Activated CD8-positive, alpha-beta T cell treated with anti-CD3 and anti-CD28 coated beads, Interleukin-2, amount 10 ng/mL, durations not matched to agents 7 days and 5 days (primary cell): ENCODE data around the gene MYCL. TPM values are rescaled to one million over a fixed set of nuclear protein-coding genes. Genes with fewer than 3 reads are reported as not detected.
"Not testable (repeated sequence)": the region's sequence is repeated elsewhere in the genome, so short reads cannot be mapped to it uniquely, and the experiment has no call there.

Experiments
- ATAC-seq: fragments of 150-1000 bp; cut with Tn5 transposase; one replicate; pipeline ENCODE4 v1.10.0; 2021; ENCODE audit warnings: moderate library complexity
- CTCF ChIA-PET: fragments of 350-600 bp; sonication (Branson Sonifier 250); formaldehyde crosslinking; loops from one replicate; lab custom pipeline; 2021; ENCODE audit warnings: antibody characterized with exemption; lab: Charles Lee
- POLR2A ChIA-PET: fragments of 350-600 bp; sonication (Branson Sonifier 250); formaldehyde crosslinking; loops from one replicate; lab custom pipeline; 2021; ENCODE audit warnings: antibody characterized with exemption; lab: Charles Lee
- DNase-seq: peaks from one replicate; pipeline ENCODE4 v3.0.0-alpha.2; 2020
- H3K27ac Mint-ChIP-seq: one replicate; pipeline ENCODE4 v1.8.0; 2021; ENCODE audit warnings: mild to moderate bottlenecking, mixed read lengths
- H3K27me3 Mint-ChIP-seq: one replicate; pipeline ENCODE4 v1.8.0; 2021; ENCODE audit warnings: low read depth, mixed read lengths
- H3K36me3 Mint-ChIP-seq: one replicate; pipeline ENCODE4 v1.8.0; 2021; ENCODE audit warnings: low read depth, mixed read lengths
- H3K4me1 Mint-ChIP-seq: one replicate; pipeline ENCODE4 v1.8.0; 2021; ENCODE audit warnings: low read depth, mixed read lengths
- H3K4me3 Mint-ChIP-seq: one replicate; pipeline ENCODE4 v1.8.0; 2021; ENCODE audit warnings: mild to moderate bottlenecking, mixed read lengths
- H3K9me3 Mint-ChIP-seq: one replicate; pipeline ENCODE4 v1.8.0; 2022; ENCODE audit warnings: mixed read lengths; ENCODE audit not compliant: insufficient read depth
- total RNA-seq, 2 experiments: library from RNA; stranded (reverse); gene quantifications; one replicate each; pipeline ENCODE4 v1.2.3, GENCODE V29; 2021

The MYCL gene
- total RNA-seq, 2 experiments from 2014 or later = not detected

- H3K36me3 Mint-ChIP-seq = no peaks in the 10 kb centered on the region
- no peaks in the 10 kb centered on the region for H3K4me1 Mint-ChIP-seq
- CTCF ChIA-PET = interaction anchor here (0.7 to 1.6 kb wide), 5 partner anchors 13 to 117 kb away, joined by 3 to 7 read pairs (median 4); partner anchors contain the start of genes MFSD2A and MYCL
- no peaks in the 10 kb centered on the region for H3K27me3 Mint-ChIP-seq
- no peaks in the 10 kb centered on the region for H3K9me3 Mint-ChIP-seq
- H3K4me3 Mint-ChIP-seq = no peak overlapping the region
- ATAC-seq (no peak), DNase-seq (no peak)
- H3K27ac Mint-ChIP-seq = no peak overlapping the region
- POLR2A ChIA-PET = no interaction called here
Observed at GRCh38 chr1:39915499-39916129, 13.9 kb upstream of the MYCL start.

GRCh38 chr1:39913136-39913535 is 11.4 kb upstream of the MYCL start:
- H3K4me3 Mint-ChIP-seq, H3K4me1 Mint-ChIP-seq, DNase-seq, POLR2A ChIA-PET, H3K27me3 Mint-ChIP-seq, CTCF ChIA-PET, H3K9me3 Mint-ChIP-seq, H3K27ac Mint-ChIP-seq, ATAC-seq, H3K36me3 Mint-ChIP-seq: not testable (repeated sequence)

DNA sequence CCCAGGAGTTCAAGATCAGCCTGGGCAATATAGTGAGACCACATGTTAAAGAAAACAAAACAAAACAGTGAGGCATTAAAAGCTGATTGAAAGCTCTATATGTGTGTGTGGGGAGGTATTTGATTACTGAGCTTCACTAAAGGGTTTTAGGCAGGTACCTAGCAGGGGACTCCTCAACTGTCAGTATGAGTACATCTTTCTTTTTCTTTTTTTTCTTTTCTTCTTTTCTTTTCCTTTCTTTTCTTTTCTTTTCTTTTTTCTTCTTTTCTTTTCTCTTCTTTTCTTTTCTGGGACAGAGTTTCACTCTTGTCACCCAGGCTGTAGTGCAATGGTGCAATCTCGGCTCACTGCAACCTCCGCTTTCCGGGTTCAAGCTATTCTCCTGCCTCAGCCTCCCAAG is 8.5 kb upstream of the MYCL start:
- H3K4me3 Mint-ChIP-seq = no peak overlapping the region
- no peak for DNase-seq
- H3K4me1 Mint-ChIP-seq = no peaks in the 10 kb centered on the region
- H3K27me3 Mint-ChIP-seq = peaks cover 18% of the 10 kb centered on the region
- H3K27ac Mint-ChIP-seq = no peak overlapping the region
- no peaks in the 10 kb centered on the region for H3K36me3 Mint-ChIP-seq
- H3K9me3 Mint-ChIP-seq = peaks cover 13% of the 10 kb centered on the region
- ChIA-PET CTCF (interaction anchor here (1.1 to 1.4 kb wide), 2 partner anchors 9 to 122 kb away, joined by 4 to 5 read pairs; no protein-coding TSS in a partner anchor), POLR2A (no interaction called here)
- ATAC-seq = no peak

DNA sequence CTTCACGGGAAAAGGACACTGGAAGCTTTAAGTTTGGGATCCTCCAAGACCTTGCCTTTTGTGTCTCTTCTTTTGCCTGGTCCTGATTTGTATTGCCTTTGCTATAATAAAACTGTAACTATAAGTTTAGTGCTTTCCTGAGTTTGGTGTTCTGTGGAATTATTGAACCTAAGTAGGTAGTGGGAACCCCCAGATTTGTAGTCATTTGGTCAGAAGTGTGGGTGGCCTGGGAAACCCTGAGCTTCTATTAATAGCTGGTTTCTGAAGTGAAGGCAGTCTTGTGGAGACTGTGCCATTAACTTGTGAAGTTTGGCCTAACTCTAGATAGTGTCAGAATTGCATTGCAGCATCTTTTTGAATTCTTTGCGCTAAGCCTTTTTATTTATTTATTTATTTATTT is 6.8 kb upstream of the MYCL start:
- Mint-ChIP-seq H3K4me1 (no peaks in the 10 kb centered on the region), H3K36me3 (no peaks in the 10 kb centered on the region), H3K27me3 (peaks cover 21% of the 10 kb centered on the region), H3K4me3 (no peak overlapping the region), H3K9me3 (peaks cover 13% of the 10 kb centered on the region), H3K27ac (no peak overlapping the region)
- no peak for ATAC-seq
- POLR2A ChIA-PET = no interaction called here
- DNase-seq = no peak
- CTCF ChIA-PET = interaction anchor here (1.0 to 1.8 kb wide), 5 partner anchors 9 to 124 kb away, joined by 3 to 11 read pairs (median 3); no protein-coding TSS in a partner anchor

DNA sequence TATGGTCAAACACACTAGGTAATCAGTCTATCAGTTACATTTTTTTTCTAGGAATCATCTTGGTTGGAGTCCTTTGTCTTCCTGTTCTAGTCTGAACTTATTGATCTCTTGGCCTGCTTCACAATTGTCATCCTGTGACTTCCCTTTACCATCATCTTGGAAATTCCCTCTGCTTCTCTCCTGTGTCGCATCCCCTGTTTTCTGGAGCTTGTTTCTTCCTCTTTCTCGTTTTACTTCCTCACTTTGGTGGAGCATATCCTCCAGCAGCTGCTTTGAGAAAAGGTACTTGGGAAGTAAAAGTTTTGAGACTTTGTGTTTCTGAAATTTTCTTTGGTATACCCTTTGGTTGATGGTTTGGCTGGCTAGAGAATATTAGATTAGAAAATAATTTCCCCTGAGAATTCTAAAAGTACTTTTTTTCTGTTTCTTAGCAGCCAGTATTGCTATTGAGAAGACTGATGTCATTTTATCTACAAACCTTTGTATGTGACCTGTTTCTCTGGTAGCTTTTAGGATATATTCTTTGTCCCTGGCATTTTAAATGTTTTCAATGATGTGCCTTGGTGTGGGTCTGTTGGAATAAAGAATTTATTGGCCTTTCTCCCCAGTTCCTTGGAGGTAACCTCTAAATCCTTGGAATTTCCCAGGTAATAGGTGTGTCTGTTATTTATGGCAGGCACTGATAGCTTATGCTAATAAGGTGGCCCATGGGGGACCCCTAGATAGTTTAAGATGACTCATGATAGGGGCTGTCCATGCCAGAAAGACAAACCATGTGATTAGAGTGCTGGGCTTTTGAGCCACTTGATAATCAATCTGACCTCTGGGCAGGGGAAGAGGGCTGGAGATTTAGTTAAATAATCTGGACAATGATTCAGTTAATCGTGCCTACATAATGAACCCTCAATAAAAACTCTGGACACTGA is 6.1 kb upstream of the MYCL start:
- peaks cover 28% of the 10 kb centered on the region for H3K27me3 Mint-ChIP-seq
- no peak overlapping the region for H3K4me3 Mint-ChIP-seq
- CTCF ChIA-PET = interaction anchor here (1.0 to 1.8 kb wide), 6 partner anchors 10 to 125 kb away, joined by 3 to 11 read pairs (median 3); no protein-coding TSS in a partner anchor
- ATAC-seq = no peak
- H3K36me3 Mint-ChIP-seq = no peaks in the 10 kb centered on the region
- H3K9me3 Mint-ChIP-seq = peaks cover 13% of the 10 kb centered on the region
- DNase-seq = no peak
- POLR2A ChIA-PET = no interaction called here
- no peak overlapping the region for H3K27ac Mint-ChIP-seq
- no peaks in the 10 kb centered on the region for H3K4me1 Mint-ChIP-seq

GRCh38 chr1:39905172-39905571 is 3.5 kb upstream of the MYCL start:
- H3K4me1 Mint-ChIP-seq = peaks cover 6% of the 10 kb centered on the region
- H3K36me3 Mint-ChIP-seq = no peaks in the 10 kb centered on the region
- DNase-seq (no peak), ATAC-seq (no peak)
- no peak overlapping the region for H3K27ac Mint-ChIP-seq
- CTCF ChIA-PET = interaction anchor here (1.4 kb wide), 1 partner anchor 14 kb away, joined by 4 read pairs; no protein-coding TSS in a partner anchor
- POLR2A ChIA-PET = interaction anchor here (0.5 kb wide), 1 partner anchor 210 kb away, joined by 3 read pairs; no protein-coding TSS in a partner anchor
- peaks cover 37% of the 10 kb centered on the region for H3K27me3 Mint-ChIP-seq
- no peak overlapping the region for H3K4me3 Mint-ChIP-seq
- H3K9me3 Mint-ChIP-seq = peaks cover 13% of the 10 kb centered on the region

GRCh38 chr1:39902460-39902807 is 717 bp upstream of the MYCL start:
- H3K9me3 Mint-ChIP-seq = no peaks in the 10 kb centered on the region
- DNase-seq (no peak), ATAC-seq (no peak)
- peaks cover 6% of the 10 kb centered on the region for H3K4me1 Mint-ChIP-seq
- POLR2A ChIA-PET = interaction anchor here (1.0 to 1.2 kb wide), 2 partner anchors 17 to 85 kb away, joined by 3 to 4 read pairs; no protein-coding TSS in a partner anchor
- peak overlapping the region; percentile 72 for H3K4me3 Mint-ChIP-seq
- H3K27ac Mint-ChIP-seq = no peak overlapping the region
- peaks cover 54% of the 10 kb centered on the region for H3K27me3 Mint-ChIP-seq
- CTCF ChIA-PET = interaction anchor here (0.6 to 4.3 kb wide), 38 partner anchors 9 to 631 kb away, joined by 3 to 42 read pairs (median 5); partner anchors contain the start of genes BMP8B and TRIT1
- H3K36me3 Mint-ChIP-seq = no peaks in the 10 kb centered on the region

DNA sequence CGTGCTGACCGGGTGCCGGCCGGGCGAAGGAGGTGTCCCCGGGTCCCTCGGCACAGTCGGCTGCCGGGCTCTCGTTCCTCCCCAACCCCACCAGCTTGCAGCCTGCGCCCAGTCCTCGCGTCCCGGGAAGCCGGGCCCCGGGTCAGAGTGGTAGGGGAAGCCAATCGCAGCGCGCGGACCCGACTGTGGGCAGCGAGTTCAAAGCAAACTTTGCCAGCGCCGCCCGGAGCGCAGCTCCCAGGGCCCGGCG is 328 bp downstream of the MYCL start:
- H3K4me1 Mint-ChIP-seq = peaks cover 6% of the 10 kb centered on the region
- CTCF ChIA-PET = interaction anchor here (0.9 to 4.3 kb wide), 20 partner anchors 8 to 131 kb away, joined by 3 to 42 read pairs (median 6); partner anchors contain the start of genes BMP8B and TRIT1
- no peaks in the 10 kb centered on the region for H3K9me3 Mint-ChIP-seq
- no peaks in the 10 kb centered on the region for H3K36me3 Mint-ChIP-seq
- H3K4me3 Mint-ChIP-seq = no peak overlapping the region
- DNase-seq (peak; percentile 33), ATAC-seq (peak; percentile 36)
- H3K27me3 Mint-ChIP-seq = peaks cover 59% of the 10 kb centered on the region
- no peak overlapping the region for H3K27ac Mint-ChIP-seq
- POLR2A ChIA-PET = interaction anchor here (0.6 kb wide), 1 partner anchor 110 kb away, joined by 3 read pairs; no protein-coding TSS in a partner anchor

DNA sequence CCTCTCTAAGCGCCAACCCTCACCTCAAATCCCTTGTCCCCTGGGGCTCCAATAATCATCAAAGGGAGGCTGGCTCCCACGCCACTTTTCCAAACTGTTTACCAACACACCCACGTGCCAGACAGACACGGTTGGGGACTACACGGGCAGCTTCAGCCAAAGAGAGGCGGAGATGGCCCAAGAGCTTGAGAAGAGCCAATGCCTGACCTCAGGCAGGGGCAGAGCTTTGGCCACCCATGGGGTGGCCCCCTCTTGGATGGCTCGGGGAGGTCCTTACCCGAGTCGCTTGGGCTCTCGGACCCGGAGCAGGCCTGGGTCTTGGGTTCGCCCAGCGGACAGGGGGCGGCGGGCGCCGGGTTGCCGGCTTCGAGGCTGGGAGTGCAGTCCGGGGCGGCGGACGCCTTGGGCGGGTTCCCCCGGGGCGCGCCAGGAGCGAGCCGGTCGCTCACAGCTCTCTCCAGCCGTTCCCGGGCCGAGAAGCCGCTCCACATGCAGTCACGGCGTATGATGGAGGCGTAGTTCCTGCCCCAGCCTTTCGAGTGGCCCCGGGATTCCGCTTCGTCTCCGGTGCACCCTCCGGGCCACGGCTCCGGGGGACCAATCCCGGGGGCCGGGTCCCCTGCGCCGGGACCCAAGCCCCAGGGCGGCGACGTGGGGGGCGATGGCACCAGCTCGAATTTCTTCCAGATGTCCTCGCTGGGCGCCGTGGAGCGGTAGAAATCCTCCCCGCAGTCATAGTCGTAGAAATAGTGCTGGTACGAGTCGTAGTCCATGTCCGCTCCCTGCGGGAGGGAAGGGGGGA is 854 bp downstream of the MYCL start:
- ChIA-PET CTCF (interaction anchor here (0.9 to 4.3 kb wide), 11 partner anchors 7 to 131 kb away, joined by 3 to 42 read pairs (median 9); no protein-coding TSS in a partner anchor), POLR2A (interaction anchor here (0.6 kb wide), 1 partner anchor 109 kb away, joined by 3 read pairs; no protein-coding TSS in a partner anchor)
- H3K27ac Mint-ChIP-seq = no peak overlapping the region
- DNase-seq (no peak), ATAC-seq (no peak)
- peaks cover 6% of the 10 kb centered on the region for H3K4me1 Mint-ChIP-seq
- peaks cover 59% of the 10 kb centered on the region for H3K27me3 Mint-ChIP-seq
- no peaks in the 10 kb centered on the region for H3K9me3 Mint-ChIP-seq
- peak overlapping the region; percentile 65 for H3K4me3 Mint-ChIP-seq
- H3K36me3 Mint-ChIP-seq = no peaks in the 10 kb centered on the region

GRCh38 chr1:39899611-39900538 is 1.8 kb downstream of the MYCL start:
- Mint-ChIP-seq H3K4me3 (no peak overlapping the region), H3K27me3 (peaks cover 60% of the 10 kb centered on the region), H3K4me1 (peaks cover 6% of the 10 kb centered on the region), H3K9me3 (no peaks in the 10 kb centered on the region), H3K27ac (no peak overlapping the region), H3K36me3 (no peaks in the 10 kb centered on the region)
- no peak for ATAC-seq
- ChIA-PET CTCF (interaction anchor here (1.0 to 4.3 kb wide), 7 partner anchors 19 to 133 kb away, joined by 3 to 42 read pairs (median 4); no protein-coding TSS in a partner anchor), POLR2A (no interaction called here)
- no peak for DNase-seq
